ENCODE measurements around the gene RSBN1.
"Not testable (repeated sequence)": the region's sequence is repeated elsewhere in the genome, so short reads cannot be mapped to it uniquely, and the experiment has no call there.

Gene RSBN1

DNA sequence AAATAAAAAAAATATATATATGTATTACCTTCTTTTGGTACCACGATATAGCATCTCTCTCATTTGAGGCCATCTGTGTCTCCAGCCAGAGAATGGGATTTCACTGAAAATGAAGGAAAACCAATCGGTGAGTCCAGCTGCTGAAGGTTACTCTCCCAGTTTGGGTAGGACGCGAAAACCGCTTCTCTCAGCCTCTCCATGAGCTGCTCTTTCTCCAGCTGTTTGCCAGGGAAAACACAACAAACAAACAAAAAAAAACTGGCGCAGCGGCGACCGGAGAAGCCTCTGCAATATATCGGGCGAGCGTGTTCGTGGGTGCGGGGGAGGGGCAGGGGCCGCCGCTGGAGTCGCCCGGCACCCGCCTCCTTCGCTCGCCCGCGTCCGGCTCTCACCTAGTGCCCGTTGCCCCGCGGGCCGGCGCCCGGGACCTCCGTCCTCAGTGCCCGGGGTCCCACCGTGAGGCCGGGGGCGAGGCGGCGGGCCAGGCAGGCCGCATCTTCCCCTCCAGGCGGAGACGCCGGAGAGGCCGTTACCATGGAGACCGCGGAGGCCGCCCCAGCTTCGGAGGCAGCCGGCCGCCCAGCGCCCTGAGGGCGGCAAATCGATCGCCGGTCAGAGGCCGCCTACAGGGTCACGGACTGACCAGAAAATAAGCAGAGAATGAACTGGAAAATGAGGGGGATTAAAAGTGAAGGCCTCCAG, 53.5 kb downstream of the RSBN1 start:
- ATAC-seq (replicated peaks), result peak; percentile 59 to 62
- Mint-ChIP-seq H3K4me3 (peak overlapping the region; percentile 89), H3K4me1 (peaks cover 17 to 36% of the 10 kb centered on the region in 2 donors), H3K27ac (peak overlapping the region; percentile 95), H3K9me3 (no peaks in the 10 kb centered on the region), H3K36me3 (peaks cover 21 to 40% of the 10 kb centered on the region in 2 donors), H3K27me3 (no peaks in the 10 kb centered on the region)
- DNase-seq, result peak; percentile 60

DNA sequence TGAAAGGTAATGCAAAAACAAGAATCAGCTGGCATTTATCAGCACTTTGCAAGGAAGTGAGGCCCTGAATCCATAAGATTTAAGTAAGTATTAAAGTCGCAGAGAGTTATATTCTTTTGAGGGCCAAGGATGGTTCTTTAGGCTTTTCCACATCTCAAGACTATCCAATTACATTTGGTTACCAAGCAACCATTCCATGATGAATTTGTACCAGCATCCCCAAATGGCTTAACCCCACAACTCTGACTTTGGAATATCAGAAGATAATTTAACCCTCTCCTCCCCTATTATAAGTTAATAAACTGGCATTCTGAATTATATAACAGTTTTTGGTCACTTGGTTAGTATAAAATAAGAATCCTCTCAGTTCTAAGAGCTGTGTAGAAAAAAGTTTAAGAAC, 55.8 kb downstream of the RSBN1 start:
- Mint-ChIP-seq H3K36me3 (peaks cover 30 to 42% of the 10 kb centered on the region in 2 donors), H3K27ac (no peak overlapping the region), H3K27me3 (no peaks in the 10 kb centered on the region), H3K4me3 (peak overlapping the region; percentile 40 to 69), H3K9me3 (no peaks in the 10 kb centered on the region), H3K4me1 (peaks cover 21 to 49% of the 10 kb centered on the region in 2 donors)
- ATAC-seq (replicated peaks) (no peak), DNase-seq (no peak)

DNA sequence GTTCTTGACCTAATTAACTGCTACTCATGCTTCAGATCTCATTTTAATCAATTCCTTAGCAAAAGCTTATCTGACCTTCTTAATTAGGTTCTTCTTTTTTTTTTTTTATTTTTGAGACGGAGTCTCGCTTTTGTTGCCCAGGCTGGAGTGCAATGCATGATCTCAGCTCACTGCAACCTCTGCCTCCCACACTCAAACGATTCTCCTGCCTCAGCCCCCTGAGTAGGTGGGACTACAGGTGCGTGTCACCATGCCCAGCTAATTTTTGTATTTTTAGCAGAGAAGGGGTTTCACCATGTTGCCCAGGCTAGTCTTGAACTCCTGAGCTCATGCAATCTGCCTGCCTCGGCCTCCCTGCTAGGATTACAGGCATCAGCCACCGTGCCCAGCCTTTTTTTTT, 58.9 kb downstream of the RSBN1 start:
- H3K4me3 Mint-ChIP-seq, result peak overlapping the region; percentile 32 to 55
- H3K36me3 Mint-ChIP-seq, result peaks cover 35 to 47% of the 10 kb centered on the region in 2 donors
- not testable (repeated sequence) for H3K9me3 Mint-ChIP-seq, H3K27me3 Mint-ChIP-seq
- peak; percentile 26 for DNase-seq
- peaks cover 15 to 39% of the 10 kb centered on the region in 2 donors for H3K4me1 Mint-ChIP-seq
- ATAC-seq (replicated peaks), result peak; percentile 73 to 80
- H3K27ac Mint-ChIP-seq, result peak overlapping the region; percentile 84

DNA sequence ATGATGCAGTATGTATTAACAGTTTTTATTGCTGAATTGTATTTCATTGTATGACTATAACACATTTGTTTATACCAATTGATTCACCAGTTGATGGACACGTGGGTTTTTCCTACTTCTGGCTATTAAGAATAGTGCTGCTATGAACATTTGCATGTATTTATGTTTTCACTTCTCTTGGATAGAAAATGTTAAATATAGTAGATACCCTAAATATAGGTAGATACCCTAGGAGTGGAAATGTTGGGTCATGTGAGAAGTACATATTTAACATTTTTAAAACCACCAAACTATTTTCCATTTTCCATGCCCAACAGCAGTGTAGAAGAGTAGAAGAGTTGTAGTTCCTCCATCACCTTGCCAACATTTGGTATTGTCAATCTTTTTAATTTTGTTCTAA, 60.8 kb downstream of the RSBN1 start:
- H3K4me3 Mint-ChIP-seq, result no peak overlapping the region
- DNase-seq (no peak), ATAC-seq (replicated peaks) (peak; percentile 51 to 58)
- no peaks in the 10 kb centered on the region for H3K27me3 Mint-ChIP-seq
- peaks cover 35 to 53% of the 10 kb centered on the region in 2 donors for H3K36me3 Mint-ChIP-seq
- H3K27ac Mint-ChIP-seq, result no peak overlapping the region
- no peaks in the 10 kb centered on the region for H3K9me3 Mint-ChIP-seq
- H3K4me1 Mint-ChIP-seq, result peaks cover 12 to 28% of the 10 kb centered on the region in 2 donors

DNA sequence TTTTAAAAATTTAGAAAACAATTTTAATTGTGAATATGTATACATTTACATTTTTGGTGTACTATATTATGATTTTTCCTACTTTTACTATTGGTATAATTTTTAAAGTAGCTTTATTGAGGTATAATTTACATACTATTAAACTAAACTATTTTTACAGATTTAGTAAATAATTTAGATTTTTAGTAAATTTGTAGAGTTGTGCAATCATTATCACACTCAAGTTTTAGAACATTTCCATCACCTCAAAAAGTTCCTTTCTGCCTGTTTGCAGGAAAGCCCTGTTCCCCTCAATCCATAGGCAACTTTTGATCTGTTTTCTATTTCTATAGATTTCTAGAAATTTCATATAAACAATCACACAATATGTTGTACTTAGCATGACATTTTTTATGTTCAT, 61.2 kb downstream of the RSBN1 start:
- peaks cover 33 to 50% of the 10 kb centered on the region in 2 donors for H3K36me3 Mint-ChIP-seq
- H3K4me1 Mint-ChIP-seq, result peaks cover 12 to 25% of the 10 kb centered on the region in 2 donors
- ATAC-seq (replicated peaks) (no peak), DNase-seq (no peak)
- H3K27me3 Mint-ChIP-seq, result no peaks in the 10 kb centered on the region
- no peak overlapping the region for H3K27ac Mint-ChIP-seq
- no peaks in the 10 kb centered on the region for H3K9me3 Mint-ChIP-seq
- no peak overlapping the region for H3K4me3 Mint-ChIP-seq

DNA sequence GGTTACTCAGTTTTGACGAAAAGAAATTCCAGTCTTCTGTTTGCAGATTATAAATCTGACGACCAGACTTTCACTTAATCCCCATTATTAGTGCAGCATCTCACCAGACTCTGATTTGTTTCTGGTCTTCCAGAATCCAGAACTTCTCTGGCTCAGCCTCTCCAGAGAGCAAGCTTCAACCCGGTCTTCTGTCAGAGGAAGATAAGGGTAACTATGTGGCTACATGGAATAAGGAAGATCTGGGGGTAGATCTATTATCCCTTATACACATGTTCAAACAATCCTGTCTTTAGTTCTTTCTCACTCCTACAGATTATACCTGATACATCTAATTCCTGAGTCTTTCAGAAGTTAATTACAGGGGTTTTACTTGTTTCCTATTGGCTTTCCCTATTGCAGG, 62.9 kb downstream of the RSBN1 start:
- Mint-ChIP-seq H3K4me1 (peaks cover 6 to 16% of the 10 kb centered on the region in 2 donors), H3K36me3 (peaks cover 27 to 44% of the 10 kb centered on the region in 2 donors), H3K4me3 (no peak overlapping the region), H3K9me3 (no peaks in the 10 kb centered on the region), H3K27me3 (no peaks in the 10 kb centered on the region), H3K27ac (no peak overlapping the region)
- ATAC-seq (replicated peaks), result no peak
- no peak for DNase-seq

DNA sequence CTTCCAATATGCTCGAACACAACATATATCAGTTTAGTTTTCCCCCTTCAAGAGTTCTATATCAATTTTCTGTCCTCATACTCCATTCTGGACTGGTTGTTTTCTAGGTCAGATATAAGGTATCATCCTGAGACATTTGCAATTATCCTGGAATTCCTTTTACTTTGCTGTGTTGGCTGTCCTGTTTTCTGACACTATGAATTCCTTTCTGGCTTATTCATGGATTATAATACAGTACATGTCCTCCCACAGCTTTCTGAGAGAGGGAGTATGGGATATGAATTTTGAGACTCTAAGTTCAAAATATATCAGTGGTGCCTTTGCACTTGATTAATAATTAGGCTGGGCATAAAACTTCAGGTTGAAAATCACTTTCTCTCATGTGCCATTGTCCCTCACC, 64.9 kb downstream of the RSBN1 start:
- Mint-ChIP-seq H3K9me3 (no peaks in the 10 kb centered on the region), H3K27ac (no peak overlapping the region), H3K36me3 (peaks cover 14 to 37% of the 10 kb centered on the region in 2 donors), H3K4me3 (no peak overlapping the region), H3K27me3 (no peaks in the 10 kb centered on the region), H3K4me1 (peaks cover 3 to 5% of the 10 kb centered on the region in 2 donors)
- ATAC-seq (replicated peaks), result no peak
- DNase-seq, result no peak

DNA sequence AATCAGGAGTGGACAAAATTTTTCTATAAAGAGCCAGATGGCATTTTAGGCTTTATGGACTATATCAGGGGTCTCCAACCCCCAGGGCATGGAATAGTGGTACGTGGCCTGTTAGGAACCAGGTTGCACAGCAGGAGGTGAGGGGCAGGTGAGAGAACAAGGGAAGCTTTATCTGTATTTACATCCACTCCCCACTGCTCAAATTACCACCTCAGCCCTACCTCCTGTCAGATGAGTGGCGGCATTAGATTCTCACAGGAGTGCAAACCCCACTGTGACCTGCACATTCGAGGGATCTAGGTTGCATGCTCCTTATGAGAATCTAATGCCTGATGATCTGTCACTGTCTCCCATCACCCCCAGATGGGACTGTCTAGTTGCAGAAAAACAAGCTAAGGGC, 66.9 kb downstream of the RSBN1 start:
- Mint-ChIP-seq H3K36me3 (peaks cover 17 to 43% of the 10 kb centered on the region in 2 donors), H3K27me3 (no peaks in the 10 kb centered on the region), H3K27ac (no peak overlapping the region), H3K9me3 (no peaks in the 10 kb centered on the region), H3K4me1 (peaks cover 5 to 8% of the 10 kb centered on the region in 2 donors), H3K4me3 (no peak overlapping the region)
- DNase-seq, result no peak
- no peak for ATAC-seq (replicated peaks)

DNA sequence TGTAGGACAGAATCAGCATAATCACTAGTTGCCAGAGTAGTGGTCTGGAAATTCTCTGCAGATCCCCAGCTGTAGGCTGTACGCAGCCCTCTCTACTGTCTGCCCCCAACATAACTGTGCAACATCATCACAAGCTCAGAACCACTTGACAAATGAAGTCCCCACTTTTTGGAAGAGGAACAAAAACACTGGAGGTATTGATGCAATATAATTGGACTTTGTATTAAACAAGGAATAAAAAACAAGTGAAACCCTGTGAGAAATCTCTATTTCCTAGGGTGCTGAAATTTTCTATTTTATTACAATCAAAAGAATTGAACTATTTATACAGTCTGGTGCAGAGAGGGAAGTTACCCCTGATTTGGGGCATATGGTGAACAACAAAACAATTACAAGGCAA, 68.2 kb downstream of the RSBN1 start:
- Mint-ChIP-seq H3K4me3 (no peak overlapping the region), H3K9me3 (no peaks in the 10 kb centered on the region), H3K36me3 (peaks cover 20 to 45% of the 10 kb centered on the region in 2 donors), H3K27me3 (no peaks in the 10 kb centered on the region), H3K27ac (no peak overlapping the region), H3K4me1 (peaks cover 8 to 15% of the 10 kb centered on the region in 2 donors)
- DNase-seq, result no peak
- no peak for ATAC-seq (replicated peaks)

DNA sequence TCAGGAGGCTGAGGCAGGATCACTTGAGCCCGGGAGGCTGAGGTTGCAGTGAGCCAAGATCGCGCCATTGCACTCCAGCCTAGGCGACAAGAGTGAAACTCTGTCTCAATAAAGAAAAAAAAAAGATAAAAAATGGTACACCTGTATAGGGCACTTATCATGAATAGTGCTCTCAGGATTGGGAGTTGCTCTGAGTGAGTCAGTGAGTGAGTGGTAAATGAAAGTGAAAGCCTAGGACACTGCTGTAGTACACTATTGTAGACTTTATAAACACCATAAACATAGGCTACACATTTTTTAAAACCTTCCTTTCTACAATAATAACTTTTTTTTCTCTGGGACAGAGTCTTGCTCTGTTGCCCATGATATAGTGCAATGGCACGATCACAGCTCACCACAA, 69.8 kb downstream of the RSBN1 start:
- Mint-ChIP-seq H3K4me1 (peaks cover 8 to 15% of the 10 kb centered on the region in 2 donors), H3K4me3 (no peak overlapping the region), H3K27ac (no peak overlapping the region), H3K36me3 (peaks cover 19 to 45% of the 10 kb centered on the region in 2 donors), H3K27me3 (no peaks in the 10 kb centered on the region), H3K9me3 (no peaks in the 10 kb centered on the region)
- ATAC-seq (replicated peaks), result no peak
- DNase-seq, result no peak

DNA sequence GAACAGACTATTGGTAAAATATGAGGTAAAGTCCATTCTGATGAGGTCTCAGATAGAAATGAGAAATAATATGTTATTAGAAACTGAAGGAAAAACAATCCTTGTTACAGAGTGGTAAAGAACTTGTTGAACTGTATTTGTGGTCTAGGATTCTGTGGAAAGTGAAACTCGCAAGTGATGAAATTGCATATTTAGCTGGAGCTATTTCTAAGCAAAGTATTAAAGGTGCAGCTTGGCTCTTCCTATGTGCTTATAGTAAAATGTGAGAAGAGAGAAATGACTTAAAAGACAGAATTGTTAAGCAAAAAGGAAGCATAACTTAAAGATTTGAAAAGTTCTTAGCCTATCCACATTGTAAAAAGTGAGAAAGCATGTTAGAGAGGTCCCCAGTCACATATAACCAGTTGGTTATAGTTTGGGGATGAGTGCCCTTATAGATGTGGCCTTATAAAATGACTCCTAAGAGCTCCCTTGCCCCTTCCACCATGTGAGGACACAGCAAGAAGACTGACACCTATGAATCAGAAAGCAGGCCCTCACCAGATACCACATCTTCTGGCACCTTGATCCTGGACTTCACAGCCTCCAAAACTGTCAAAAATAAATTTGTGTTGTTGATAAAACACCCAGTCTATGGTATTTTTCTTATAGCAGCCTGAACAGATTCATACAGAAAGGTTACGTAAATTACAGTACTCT, 77.8 kb downstream of the RSBN1 start:
- no peaks in the 10 kb centered on the region for H3K9me3 Mint-ChIP-seq
- H3K27me3 Mint-ChIP-seq, result no peaks in the 10 kb centered on the region
- DNase-seq, result no peak
- H3K27ac Mint-ChIP-seq, result no peak overlapping the region
- peaks cover 40 to 56% of the 10 kb centered on the region in 2 donors for H3K36me3 Mint-ChIP-seq
- H3K4me3 Mint-ChIP-seq, result no peak overlapping the region
- peaks cover 0 to 5% of the 10 kb centered on the region in 2 donors for H3K4me1 Mint-ChIP-seq
- ATAC-seq (replicated peaks), result no peak

DNA sequence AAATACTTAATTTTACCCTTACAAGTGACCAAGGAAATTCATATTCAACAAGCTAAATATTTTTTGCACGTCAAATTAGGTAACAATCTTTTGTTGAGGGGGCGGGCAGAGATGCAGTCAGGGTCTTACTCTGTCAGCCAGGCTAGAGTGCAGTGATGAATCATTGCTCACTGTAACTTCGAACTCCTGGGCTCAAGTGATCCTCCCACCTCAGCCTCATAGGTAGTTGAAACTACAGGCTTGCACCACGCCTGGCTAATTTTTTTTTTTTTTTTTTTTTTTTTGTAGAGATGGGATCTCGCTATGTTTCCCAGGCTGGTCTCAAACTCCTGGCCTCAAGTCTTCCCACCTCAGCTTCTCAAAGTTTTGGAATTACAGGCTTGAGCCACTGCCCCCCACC, 79.5 kb downstream of the RSBN1 start:
- Mint-ChIP-seq H3K4me3 (no peak overlapping the region), H3K27ac (no peak overlapping the region), H3K27me3 (no peaks in the 10 kb centered on the region), H3K4me1 (peaks cover 0 to 5% of the 10 kb centered on the region in 2 donors), H3K9me3 (peaks cover 0 to 1% of the 10 kb centered on the region in 2 donors), H3K36me3 (peaks cover 52 to 62% of the 10 kb centered on the region in 2 donors)
- ATAC-seq (replicated peaks) (no peak), DNase-seq (no peak)

DNA sequence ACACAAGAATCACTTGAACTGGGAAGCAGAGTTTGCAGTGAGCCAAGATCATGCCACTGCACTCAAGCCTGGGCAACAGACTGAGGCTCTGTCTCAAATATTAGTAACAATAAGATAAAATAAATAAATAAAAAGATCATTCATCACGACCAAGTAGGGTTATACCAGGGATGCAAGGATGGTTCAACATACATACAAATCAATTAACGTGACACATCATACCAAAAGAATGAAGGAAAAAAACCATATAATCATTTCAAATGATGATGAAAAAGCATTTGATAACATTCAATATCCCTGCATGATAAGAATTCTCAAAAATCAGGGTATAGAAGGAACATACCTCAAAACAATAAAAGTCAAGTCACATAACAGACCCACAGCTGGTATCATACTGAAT, 91.3 kb downstream of the RSBN1 start:
- DNase-seq, result no peak
- H3K9me3 Mint-ChIP-seq, result peaks cover 13 to 16% of the 10 kb centered on the region in 2 donors
- H3K36me3 Mint-ChIP-seq, result peaks cover 73 to 75% of the 10 kb centered on the region in 2 donors
- H3K4me1 Mint-ChIP-seq, result no peaks in the 10 kb centered on the region
- H3K27me3 Mint-ChIP-seq, result no peaks in the 10 kb centered on the region
- H3K27ac Mint-ChIP-seq, result no peak overlapping the region
- no peak overlapping the region for H3K4me3 Mint-ChIP-seq
- no peak for ATAC-seq (replicated peaks)

DNA sequence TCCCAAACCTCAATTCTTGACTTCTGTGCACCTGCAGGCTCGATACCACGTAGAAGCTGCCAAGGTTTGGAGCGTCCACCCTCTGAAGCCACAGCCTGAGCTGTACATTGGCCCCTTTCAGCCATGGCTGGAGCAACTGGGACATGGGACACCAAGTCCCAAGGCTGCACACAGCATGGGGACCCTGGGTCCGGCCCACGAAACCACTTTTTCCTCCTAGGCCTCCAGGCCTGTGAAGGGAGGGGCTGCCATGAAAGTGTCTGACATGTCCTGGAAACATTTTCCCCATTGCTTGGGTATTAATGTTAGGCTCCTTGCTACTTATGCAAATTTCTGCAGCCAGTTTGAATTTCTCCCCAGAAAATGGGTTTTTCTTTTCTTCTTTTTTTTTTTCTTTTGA, 93.7 kb downstream of the RSBN1 start:
- H3K4me3 Mint-ChIP-seq; DNase-seq; ATAC-seq (replicated peaks); H3K27me3 Mint-ChIP-seq; H3K4me1 Mint-ChIP-seq; H3K27ac Mint-ChIP-seq: not testable (repeated sequence)
- H3K9me3 Mint-ChIP-seq, result peaks cover 13 to 16% of the 10 kb centered on the region in 2 donors
- H3K36me3 Mint-ChIP-seq, result peaks cover 78 to 82% of the 10 kb centered on the region in 2 donors

DNA sequence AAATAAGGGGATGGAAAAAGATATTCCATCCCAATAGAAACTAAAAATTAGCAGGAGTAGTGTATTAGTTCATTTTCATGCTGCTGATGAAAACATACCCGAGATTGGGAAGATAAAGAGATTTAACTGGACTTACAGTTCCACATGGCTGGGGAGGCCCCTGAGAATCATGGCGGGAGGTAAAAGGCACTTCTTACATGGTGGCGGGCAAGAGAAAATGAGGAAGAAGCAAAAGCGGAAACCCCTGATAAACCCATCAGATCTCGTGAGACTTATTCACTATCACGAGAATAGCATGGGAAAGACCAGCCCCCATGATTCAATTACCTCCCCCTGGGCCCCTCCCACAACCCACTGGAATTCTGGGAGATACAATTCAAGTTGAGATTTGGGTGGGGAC, 94.8 kb downstream of the RSBN1 start:
- DNase-seq; H3K27me3 Mint-ChIP-seq; H3K27ac Mint-ChIP-seq; ATAC-seq (replicated peaks); H3K4me3 Mint-ChIP-seq; H3K4me1 Mint-ChIP-seq: not testable (repeated sequence)
- H3K36me3 Mint-ChIP-seq, result peaks cover 75 to 80% of the 10 kb centered on the region in 2 donors
- H3K9me3 Mint-ChIP-seq, result peaks cover 13 to 16% of the 10 kb centered on the region in 2 donors

Measured in stimulated activated naive B cell treated with anti-CD40 and anti-IgM and Interleukin-4, amounts not matched to agents 10 μg/mL and 1 μg/mL and 100 μg/mL, for 72 hours (primary cell).